ENCODE data around the gene MVD. TPM values are rescaled to one million over a fixed set of nuclear protein-coding genes. Genes with fewer than 3 reads are reported as not detected.

MVD gene
- total RNA-seq, 3 donors from 2014 or later = 39.0 to 49.2 (median 44.4) TPM

DNA sequence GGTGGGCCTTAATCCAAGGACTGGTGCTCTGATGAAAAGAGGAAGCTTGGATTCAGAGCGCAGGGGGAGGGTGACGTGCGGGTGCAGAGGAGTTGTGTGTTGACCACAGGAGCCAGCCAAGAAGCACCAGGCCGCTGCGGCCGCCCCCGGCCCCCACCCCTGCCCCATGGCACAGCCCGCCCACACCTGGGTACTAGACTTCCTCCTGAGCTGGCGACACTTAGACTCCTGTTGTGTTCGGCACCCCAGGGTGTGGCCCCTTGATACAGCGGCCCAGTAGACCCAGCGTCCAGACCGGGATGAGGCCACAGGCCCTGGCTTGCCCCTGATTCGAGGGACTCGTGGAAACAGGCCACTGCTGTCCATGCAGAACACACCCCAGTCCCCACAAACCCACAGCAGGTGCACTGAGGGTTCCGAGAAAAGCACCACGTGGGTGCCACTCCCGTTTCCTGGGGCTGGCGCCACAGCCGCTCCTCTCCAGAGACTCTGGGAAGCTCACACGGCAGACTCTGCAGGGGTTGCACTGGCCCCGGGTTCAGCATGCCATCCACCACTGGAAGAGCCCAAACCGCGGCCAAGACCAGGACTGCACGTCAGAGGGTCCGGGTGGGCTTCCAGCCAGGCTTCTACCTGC, 29.2 kb upstream of the MVD start:
- Mint-ChIP-seq H3K4me3 (no peak overlapping the region), H3K9me3 (no peaks in the 10 kb centered on the region), H3K27me3 (ENCODE audit: low read depth) (no peaks in the 10 kb centered on the region), H3K4me1 (ENCODE audit: low read depth) (peaks cover 45% of the 10 kb centered on the region), H3K36me3 (ENCODE audit: insufficient read depth) (no peaks in the 10 kb centered on the region)
- DNase-seq (no peak), ATAC-seq (peak; percentile 34 to 38)

GRCh38 chr16:88691129-88691813, 28.4 kb upstream of the MVD start:
- Mint-ChIP-seq H3K9me3 (no peaks in the 10 kb centered on the region), H3K27me3 (ENCODE audit: low read depth) (no peaks in the 10 kb centered on the region), H3K4me3 (no peak overlapping the region), H3K4me1 (ENCODE audit: low read depth) (peaks cover 46% of the 10 kb centered on the region), H3K36me3 (ENCODE audit: insufficient read depth) (no peaks in the 10 kb centered on the region)
- ATAC-seq (no peak), DNase-seq (no peak)

GRCh38 chr16:88690341-88691128, 27.6 kb upstream of the MVD start:
- H3K9me3 Mint-ChIP-seq = no peaks in the 10 kb centered on the region
- no peaks in the 10 kb centered on the region for H3K27me3 Mint-ChIP-seq (ENCODE audit: low read depth)
- peaks cover 46% of the 10 kb centered on the region for H3K4me1 Mint-ChIP-seq (ENCODE audit: low read depth)
- H3K36me3 Mint-ChIP-seq (ENCODE audit: insufficient read depth) = no peaks in the 10 kb centered on the region
- no peak for DNase-seq
- peak overlapping the region; percentile 20 for H3K4me3 Mint-ChIP-seq
- ATAC-seq = no peak

DNA sequence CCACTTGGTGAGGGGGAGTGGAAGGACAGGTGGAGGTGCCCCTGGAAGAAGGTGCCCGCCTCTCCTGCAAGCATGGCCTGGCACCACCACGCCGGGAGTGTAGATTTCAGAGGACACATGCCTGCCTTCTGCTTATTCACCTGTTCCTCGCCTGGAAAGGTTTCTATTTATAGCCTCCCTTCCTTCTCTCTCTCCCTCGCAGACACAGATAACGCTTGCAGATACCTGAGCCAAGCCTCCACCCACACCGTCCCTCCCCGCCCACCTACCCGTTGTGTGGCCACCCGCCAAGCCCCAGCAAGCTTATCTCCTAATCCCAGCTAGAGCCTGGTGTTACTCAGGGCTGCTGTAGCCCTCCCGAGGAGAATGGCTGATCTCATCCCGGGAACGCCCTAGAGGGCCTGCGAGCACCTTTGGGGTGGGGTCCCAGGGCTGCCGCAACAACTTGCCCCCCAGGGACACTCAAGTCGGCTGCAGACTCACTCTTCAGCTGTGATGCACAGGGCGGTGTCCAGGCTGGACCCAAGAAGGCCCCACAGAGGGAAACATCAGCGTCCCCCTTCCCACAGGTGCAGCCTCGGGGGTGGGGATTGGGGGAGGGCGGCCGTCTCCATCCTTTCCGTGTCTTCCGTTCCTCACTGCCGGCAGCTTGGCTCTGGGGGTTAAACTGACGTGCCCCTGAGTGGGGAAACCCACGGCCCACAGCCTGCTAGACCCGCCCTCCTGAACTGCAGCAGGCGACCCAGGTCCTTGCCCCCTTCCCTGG, 25.3 kb upstream of the MVD start:
- Mint-ChIP-seq H3K9me3 (no peaks in the 10 kb centered on the region), H3K4me3 (no peak overlapping the region), H3K4me1 (ENCODE audit: low read depth) (peaks cover 64% of the 10 kb centered on the region), H3K27me3 (ENCODE audit: low read depth) (no peaks in the 10 kb centered on the region), H3K36me3 (ENCODE audit: insufficient read depth) (no peaks in the 10 kb centered on the region)
- DNase-seq = no peak
- ATAC-seq = no peak

- no peaks in the 10 kb centered on the region for H3K36me3 Mint-ChIP-seq (ENCODE audit: insufficient read depth)
- DNase-seq (no peak), ATAC-seq (no peak)
- H3K4me1 Mint-ChIP-seq (ENCODE audit: low read depth) = peaks cover 61% of the 10 kb centered on the region
- no peak overlapping the region for H3K4me3 Mint-ChIP-seq
- no peaks in the 10 kb centered on the region for H3K9me3 Mint-ChIP-seq
- H3K27me3 Mint-ChIP-seq (ENCODE audit: low read depth) = no peaks in the 10 kb centered on the region
Observed at GRCh38 chr16:88687676-88688012, 24.8 kb upstream of the MVD start.

- peaks cover 61% of the 10 kb centered on the region for H3K4me1 Mint-ChIP-seq (ENCODE audit: low read depth)
- no peaks in the 10 kb centered on the region for H3K9me3 Mint-ChIP-seq
- no peak overlapping the region for H3K4me3 Mint-ChIP-seq
- no peaks in the 10 kb centered on the region for H3K36me3 Mint-ChIP-seq (ENCODE audit: insufficient read depth)
- no peak for ATAC-seq
- no peaks in the 10 kb centered on the region for H3K27me3 Mint-ChIP-seq (ENCODE audit: low read depth)
- DNase-seq = no peak
Observed at GRCh38 chr16:88687254-88687576, 24.3 kb upstream of the MVD start.

DNA sequence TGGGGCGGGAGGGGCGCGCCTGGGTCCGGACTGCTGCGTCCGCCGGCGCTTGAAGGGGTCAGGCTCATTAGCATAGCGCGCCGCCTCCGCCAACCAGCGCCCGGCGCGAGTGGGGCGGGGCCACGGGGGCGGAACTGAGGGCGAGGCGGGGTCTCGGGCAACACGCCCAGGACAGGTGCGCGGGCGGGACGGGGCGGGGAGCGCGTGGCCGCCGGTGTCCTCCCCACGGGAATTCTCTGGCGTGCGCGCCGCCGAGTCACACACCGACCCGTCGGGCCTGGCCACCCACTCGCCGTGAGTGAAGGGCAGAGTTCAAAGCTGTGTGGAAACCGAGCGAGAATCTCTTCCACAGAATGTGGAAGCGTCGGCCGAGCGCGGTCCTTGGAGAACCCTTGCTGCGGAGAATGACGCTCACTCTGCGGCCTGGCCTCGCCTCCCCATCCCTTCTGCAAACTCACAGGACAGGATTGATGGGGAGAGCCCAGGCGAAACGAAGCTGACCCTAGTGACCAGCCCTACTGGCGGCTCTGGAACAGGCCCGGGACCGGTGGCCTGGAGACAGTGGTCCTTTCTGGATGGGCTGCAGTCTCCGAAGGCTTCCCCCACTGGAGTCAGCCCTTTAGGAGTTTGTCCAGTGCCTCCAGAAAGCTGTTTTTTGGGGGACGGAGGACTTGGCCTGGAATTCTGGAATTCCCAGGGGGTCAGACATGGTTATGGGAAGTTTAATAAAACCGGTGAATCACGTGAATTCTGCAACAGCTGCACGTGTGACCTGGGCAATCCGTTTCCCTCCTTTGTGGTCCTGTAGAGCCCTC, 23.8 kb upstream of the MVD start, which contains the start of gene SNAI3:
SNAI3 (minus strand) TSS at position 69 of the 815 bp plus-strand sequence. CDS start 101 bp downstream, outside the sequence.
- peaks cover 61% of the 10 kb centered on the region for H3K4me1 Mint-ChIP-seq (ENCODE audit: low read depth)
- no peaks in the 10 kb centered on the region for H3K36me3 Mint-ChIP-seq (ENCODE audit: insufficient read depth)
- H3K27me3 Mint-ChIP-seq (ENCODE audit: low read depth) = no peaks in the 10 kb centered on the region
- DNase-seq (peak; percentile 84), ATAC-seq (peak; percentile 76 to 79)
- peak within 1 kb of the TSS; percentile 81 for H3K4me3 Mint-ChIP-seq
- no peaks in the 10 kb centered on the region for H3K9me3 Mint-ChIP-seq

GRCh38 chr16:88686062-88686438, 23.2 kb upstream of the MVD start:
- Mint-ChIP-seq H3K36me3 (ENCODE audit: insufficient read depth) (no peaks in the 10 kb centered on the region), H3K4me1 (ENCODE audit: low read depth) (peaks cover 61% of the 10 kb centered on the region), H3K27me3 (ENCODE audit: low read depth) (no peaks in the 10 kb centered on the region), H3K4me3 (peak overlapping the region; percentile 81), H3K9me3 (no peaks in the 10 kb centered on the region)
- peak; percentile 38 to 42 for ATAC-seq
- peak; percentile 43 for DNase-seq

GRCh38 chr16:88685156-88686061, 22.5 kb upstream of the MVD start:
- Mint-ChIP-seq H3K4me1 (ENCODE audit: low read depth) (peaks cover 59% of the 10 kb centered on the region), H3K9me3 (no peaks in the 10 kb centered on the region), H3K36me3 (ENCODE audit: insufficient read depth) (no peaks in the 10 kb centered on the region), H3K4me3 (peak overlapping the region; percentile 81), H3K27me3 (ENCODE audit: low read depth) (no peaks in the 10 kb centered on the region)
- DNase-seq (peak; percentile 62), ATAC-seq (peak in 1 of 2 donors; percentile 21)

DNA sequence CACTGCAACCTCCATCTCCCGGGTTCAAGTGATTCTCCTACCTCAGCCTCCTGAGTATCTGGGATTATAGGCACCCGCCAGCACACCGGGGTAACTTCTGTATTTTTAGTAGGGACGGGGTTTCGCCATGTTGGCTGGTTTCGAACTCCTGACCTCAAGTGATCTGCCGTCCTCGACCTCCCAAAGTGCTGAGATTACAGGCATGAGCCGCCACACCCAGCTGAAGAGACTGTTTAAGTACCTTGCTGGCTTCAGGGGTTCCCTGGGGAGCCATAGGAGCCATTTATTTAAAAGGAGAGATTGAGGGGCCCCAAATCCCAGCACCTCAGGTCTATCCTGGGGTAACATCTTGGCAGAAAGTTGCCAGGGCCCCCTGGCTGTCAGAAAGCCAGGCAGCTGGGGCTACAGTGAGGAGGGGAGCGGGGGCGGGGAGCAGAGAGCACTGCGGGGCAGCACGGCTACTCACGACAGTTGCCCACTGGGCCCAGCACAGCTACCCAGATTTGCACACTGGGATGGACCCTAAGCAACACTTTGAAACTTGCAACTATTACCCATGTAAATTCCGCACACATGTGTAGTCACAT, 21.8 kb upstream of the MVD start:
- no peaks in the 10 kb centered on the region for H3K27me3 Mint-ChIP-seq (ENCODE audit: low read depth)
- no peaks in the 10 kb centered on the region for H3K9me3 Mint-ChIP-seq
- H3K4me3 Mint-ChIP-seq = peak overlapping the region; percentile 57
- no peak for DNase-seq
- no peaks in the 10 kb centered on the region for H3K36me3 Mint-ChIP-seq (ENCODE audit: insufficient read depth)
- ATAC-seq = no peak
- peaks cover 57% of the 10 kb centered on the region for H3K4me1 Mint-ChIP-seq (ENCODE audit: low read depth)

GRCh38 chr16:88681709-88682451, 19.0 kb upstream of the MVD start:
- H3K36me3 Mint-ChIP-seq (ENCODE audit: insufficient read depth) = peaks cover 1% of the 10 kb centered on the region

DNA sequence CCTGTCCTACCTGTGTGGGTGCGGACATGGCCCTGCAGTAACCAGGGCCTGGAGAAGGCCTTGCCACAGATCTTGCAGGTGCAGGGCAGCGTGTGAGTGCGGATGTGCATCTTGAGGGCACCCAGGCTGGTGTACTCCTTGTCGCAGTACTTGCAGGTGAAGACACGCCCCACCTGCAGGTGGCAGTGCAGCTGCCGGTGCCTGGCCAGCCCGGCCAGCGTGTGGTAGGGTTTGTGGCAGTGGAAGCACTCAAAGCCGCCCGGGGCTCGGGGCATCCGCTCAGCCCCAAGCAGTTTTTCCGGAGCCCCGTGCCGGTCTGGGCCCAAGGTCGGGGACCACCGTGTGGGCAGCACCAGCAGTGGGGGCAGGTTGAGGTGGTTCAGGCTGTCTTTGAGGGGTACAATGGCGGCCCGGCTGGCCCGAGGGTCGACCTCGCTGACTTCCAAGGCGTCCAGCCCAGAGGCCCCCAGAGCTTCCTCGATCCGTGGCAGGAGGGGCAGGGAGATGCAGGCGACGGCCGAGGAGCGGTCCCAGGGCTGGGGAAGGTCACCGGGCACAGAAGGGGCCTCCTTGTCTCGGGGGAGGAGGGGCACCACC, 18.3 kb upstream of the MVD start:
- Mint-ChIP-seq H3K4me3 (peak overlapping the region; percentile 59), H3K36me3 (ENCODE audit: insufficient read depth) (peaks cover 1% of the 10 kb centered on the region), H3K9me3 (no peaks in the 10 kb centered on the region), H3K27me3 (ENCODE audit: low read depth) (no peaks in the 10 kb centered on the region), H3K4me1 (ENCODE audit: low read depth) (peaks cover 44% of the 10 kb centered on the region)
- ATAC-seq (no peak), DNase-seq (no peak)

More at GRCh38 chr16:88681709-88682451, 19.0 kb upstream of the MVD start:
- H3K4me3 Mint-ChIP-seq = peak overlapping the region; percentile 59
- no peaks in the 10 kb centered on the region for H3K9me3 Mint-ChIP-seq
- DNase-seq (peak; percentile 48), ATAC-seq (peak; percentile 64 to 77)
- peaks cover 44% of the 10 kb centered on the region for H3K4me1 Mint-ChIP-seq (ENCODE audit: low read depth)
- H3K27me3 Mint-ChIP-seq (ENCODE audit: low read depth) = no peaks in the 10 kb centered on the region

Measured in activated T-cell treated with anti-CD3 and anti-CD28 coated beads, Interleukin-2, amount 50 U/mL, for 4 hours (primary cell).